Measurements from ENCODE around the gene INAFM2. TPM values are rescaled to one million over a fixed set of nuclear protein-coding genes. Genes with fewer than 3 reads are reported as not detected.

The INAFM2 gene
- total and polyA plus RNA-seq, 10 of the 15 experiments (the other 5 are each of a cell fraction or from before 2014, with no cell fraction given), result 0.75 to 8.1 (median 3.9) TPM

DNA sequence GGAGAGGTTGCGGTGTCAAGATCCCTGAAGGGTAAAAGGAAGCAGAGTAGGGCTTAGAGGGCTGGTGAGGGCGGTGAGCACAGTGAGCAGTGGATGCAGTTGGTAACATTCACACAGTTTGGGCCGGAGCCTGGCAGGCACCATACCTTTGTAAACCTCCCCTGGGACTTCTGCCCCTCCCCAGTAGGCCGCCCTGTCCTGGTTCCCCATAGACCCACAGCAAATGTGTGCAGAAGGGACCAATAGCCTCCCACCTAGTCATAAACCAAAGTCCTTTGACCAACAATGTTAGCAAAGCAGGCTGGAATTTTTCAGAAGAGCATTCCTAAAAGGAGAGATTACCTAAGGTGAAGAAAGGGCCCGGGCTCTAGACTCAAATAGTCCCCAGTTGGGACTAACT is 25.7 kb downstream of the INAFM2 start (continued):
- TF ChIP-seq, protein P1, sequence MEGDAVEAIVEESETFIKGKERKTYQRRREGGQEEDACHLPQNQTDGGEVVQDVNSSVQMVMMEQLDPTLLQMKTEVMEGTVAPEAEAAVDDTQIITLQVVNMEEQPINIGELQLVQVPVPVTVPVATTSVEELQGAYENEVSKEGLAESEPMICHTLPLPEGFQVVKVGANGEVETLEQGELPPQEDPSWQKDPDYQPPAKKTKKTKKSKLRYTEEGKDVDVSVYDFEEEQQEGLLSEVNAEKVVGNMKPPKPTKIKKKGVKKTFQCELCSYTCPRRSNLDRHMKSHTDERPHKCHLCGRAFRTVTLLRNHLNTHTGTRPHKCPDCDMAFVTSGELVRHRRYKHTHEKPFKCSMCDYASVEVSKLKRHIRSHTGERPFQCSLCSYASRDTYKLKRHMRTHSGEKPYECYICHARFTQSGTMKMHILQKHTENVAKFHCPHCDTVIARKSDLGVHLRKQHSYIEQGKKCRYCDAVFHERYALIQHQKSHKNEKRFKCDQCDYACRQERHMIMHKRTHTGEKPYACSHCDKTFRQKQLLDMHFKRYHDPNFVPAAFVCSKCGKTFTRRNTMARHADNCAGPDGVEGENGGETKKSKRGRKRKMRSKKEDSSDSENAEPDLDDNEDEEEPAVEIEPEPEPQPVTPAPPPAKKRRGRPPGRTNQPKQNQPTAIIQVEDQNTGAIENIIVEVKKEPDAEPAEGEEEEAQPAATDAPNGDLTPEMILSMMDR (IDR thresholded peaks at IDR 0.05 in 2 of 3, conservative IDR thresholded peaks at IDR 0.05 in 1 of 3; ENCODE audit: control insufficient read depth in 2 of 3, extremely low read depth in 1 of 3, insufficient read depth in 1 of 3, low read depth in 3 of 3, low read length in 3 of 3), result no peak
- TF ChIP-seq, protein P2, sequence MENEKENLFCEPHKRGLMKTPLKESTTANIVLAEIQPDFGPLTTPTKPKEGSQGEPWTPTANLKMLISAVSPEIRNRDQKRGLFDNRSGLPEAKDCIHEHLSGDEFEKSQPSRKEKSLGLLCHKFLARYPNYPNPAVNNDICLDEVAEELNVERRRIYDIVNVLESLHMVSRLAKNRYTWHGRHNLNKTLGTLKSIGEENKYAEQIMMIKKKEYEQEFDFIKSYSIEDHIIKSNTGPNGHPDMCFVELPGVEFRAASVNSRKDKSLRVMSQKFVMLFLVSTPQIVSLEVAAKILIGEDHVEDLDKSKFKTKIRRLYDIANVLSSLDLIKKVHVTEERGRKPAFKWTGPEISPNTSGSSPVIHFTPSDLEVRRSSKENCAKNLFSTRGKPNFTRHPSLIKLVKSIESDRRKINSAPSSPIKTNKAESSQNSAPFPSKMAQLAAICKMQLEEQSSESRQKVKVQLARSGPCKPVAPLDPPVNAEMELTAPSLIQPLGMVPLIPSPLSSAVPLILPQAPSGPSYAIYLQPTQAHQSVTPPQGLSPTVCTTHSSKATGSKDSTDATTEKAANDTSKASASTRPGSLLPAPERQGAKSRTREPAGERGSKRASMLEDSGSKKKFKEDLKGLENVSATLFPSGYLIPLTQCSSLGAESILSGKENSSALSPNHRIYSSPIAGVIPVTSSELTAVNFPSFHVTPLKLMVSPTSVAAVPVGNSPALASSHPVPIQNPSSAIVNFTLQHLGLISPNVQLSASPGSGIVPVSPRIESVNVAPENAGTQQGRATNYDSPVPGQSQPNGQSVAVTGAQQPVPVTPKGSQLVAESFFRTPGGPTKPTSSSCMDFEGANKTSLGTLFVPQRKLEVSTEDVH (IDR thresholded peaks at IDR 0.05; ENCODE audit: low read depth, partially characterized antibody), result no peak
- TF ChIP-seq KLF5 (IDR thresholded peaks at IDR 0.05; ENCODE audit: partially characterized antibody), result no peak
- TF ChIP-seq, protein P3, sequence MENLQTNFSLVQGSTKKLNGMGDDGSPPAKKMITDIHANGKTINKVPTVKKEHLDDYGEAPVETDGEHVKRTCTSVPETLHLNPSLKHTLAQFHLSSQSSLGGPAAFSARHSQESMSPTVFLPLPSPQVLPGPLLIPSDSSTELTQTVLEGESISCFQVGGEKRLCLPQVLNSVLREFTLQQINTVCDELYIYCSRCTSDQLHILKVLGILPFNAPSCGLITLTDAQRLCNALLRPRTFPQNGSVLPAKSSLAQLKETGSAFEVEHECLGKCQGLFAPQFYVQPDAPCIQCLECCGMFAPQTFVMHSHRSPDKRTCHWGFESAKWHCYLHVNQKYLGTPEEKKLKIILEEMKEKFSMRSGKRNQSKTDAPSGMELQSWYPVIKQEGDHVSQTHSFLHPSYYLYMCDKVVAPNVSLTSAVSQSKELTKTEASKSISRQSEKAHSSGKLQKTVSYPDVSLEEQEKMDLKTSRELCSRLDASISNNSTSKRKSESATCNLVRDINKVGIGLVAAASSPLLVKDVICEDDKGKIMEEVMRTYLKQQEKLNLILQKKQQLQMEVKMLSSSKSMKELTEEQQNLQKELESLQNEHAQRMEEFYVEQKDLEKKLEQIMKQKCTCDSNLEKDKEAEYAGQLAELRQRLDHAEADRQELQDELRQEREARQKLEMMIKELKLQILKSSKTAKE (IDR thresholded peaks at IDR 0.05; ENCODE audit: low read depth, poor library complexity, severe bottlenecking), result no peak
- TF ChIP-seq, protein P4, sequence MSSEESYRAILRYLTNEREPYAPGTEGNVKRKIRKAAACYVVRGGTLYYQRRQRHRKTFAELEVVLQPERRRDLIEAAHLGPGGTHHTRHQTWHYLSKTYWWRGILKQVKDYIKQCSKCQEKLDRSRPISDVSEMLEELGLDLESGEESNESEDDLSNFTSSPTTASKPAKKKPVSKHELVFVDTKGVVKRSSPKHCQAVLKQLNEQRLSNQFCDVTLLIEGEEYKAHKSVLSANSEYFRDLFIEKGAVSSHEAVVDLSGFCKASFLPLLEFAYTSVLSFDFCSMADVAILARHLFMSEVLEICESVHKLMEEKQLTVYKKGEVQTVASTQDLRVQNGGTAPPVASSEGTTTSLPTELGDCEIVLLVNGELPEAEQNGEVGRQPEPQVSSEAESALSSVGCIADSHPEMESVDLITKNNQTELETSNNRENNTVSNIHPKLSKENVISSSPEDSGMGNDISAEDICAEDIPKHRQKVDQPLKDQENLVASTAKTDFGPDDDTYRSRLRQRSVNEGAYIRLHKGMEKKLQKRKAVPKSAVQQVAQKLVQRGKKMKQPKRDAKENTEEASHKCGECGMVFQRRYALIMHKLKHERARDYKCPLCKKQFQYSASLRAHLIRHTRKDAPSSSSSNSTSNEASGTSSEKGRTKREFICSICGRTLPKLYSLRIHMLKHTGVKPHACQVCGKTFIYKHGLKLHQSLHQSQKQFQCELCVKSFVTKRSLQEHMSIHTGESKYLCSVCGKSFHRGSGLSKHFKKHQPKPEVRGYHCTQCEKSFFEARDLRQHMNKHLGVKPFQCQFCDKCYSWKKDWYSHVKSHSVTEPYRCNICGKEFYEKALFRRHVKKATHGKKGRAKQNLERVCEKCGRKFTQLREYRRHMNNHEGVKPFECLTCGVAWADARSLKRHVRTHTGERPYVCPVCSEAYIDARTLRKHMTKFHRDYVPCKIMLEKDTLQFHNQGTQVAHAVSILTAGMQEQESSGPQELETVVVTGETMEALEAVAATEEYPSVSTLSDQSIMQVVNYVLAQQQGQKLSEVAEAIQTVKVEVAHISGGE (CRISPR knock-in tag; IDR thresholded peaks at IDR 0.05), result no peak
- no peak for TF ChIP-seq FOS (IDR thresholded peaks at IDR 0.05; ENCODE audit: borderline replicate concordance, extremely low read depth, insufficient read length)
- TF ChIP-seq ASH2L (IDR thresholded peaks at IDR 0.05; ENCODE audit: borderline replicate concordance, low read depth), result no peak
